ENCODE measurements around the gene PRKG1.
A peak's percentile ranks its signal among the peaks of the same experiment; 100 is the strongest.

Gene PRKG1

DNA sequence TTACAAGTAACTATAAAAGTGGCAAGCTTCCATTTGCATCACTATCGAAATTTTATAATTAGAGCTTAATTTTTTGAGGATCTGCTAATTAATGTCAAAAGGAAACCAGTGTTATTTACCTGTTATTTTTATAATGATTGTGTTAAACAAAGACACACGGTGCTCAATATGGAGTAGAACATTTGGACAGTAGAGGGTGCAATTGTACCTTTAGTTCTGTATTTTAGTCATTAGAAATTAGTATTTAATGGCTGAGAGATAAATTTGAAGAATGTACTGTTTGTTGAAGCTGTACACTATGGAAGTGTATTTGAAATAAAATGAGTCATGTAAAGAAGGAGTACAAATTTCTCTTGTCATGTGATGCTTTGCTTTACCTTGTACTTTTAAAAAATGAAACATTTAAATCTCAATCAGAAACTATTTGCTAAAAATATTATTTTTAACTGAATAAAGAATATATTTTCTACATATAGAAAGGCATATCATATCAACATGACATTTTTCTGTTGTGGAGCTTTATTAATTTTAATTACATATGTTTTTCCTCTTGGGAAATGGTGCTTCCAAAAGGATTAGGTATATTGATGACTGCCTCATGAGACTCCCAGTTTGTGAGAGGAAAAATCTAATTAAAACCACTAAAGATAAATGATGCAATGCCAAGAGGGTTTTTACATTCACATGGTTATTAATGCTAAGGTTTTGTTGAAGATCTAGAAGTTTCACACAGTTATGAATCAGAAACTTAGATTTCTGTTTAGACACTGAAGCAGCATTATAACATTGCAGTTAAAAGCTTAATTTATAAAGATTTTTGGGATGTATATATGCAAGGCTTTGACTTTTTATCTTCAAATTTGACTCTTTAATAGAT is 10.4 kb upstream of the PRKG1 start:
- peak; percentile 63 for DNase-seq (ENCODE audit: low read depth)
- H3K4me3 ChIP-seq (ENCODE audit: low read length), result no peak overlapping the region
- peak; percentile 69 for TF ChIP-seq CTCF (conservative IDR thresholded peaks at IDR 0.05; ENCODE audit: low read length)

DNA sequence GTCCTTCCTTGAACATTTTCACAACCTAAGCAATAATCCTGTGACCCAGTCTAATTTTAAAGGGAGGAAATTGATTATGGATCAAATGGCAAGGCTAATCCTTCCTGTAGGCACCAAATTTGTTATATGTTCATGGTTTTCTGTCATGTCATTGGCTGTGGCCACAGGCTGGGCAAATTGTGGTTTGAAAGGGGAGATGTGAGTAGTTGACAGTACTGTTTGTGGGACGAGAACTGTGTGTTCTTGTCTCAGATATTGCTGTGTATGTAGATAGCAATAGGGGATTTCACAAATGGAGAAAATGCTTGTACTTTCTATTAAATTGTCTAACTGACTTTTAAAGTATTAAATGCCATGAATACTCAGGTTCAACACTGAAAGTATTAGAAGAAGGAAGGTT is 8.1 kb upstream of the PRKG1 start:
- no peak for DNase-seq (ENCODE audit: low read depth)
- H3K4me3 ChIP-seq (ENCODE audit: low read length), result no peak overlapping the region
- TF ChIP-seq CTCF (conservative IDR thresholded peaks at IDR 0.05; ENCODE audit: low read length), result no peak

DNA sequence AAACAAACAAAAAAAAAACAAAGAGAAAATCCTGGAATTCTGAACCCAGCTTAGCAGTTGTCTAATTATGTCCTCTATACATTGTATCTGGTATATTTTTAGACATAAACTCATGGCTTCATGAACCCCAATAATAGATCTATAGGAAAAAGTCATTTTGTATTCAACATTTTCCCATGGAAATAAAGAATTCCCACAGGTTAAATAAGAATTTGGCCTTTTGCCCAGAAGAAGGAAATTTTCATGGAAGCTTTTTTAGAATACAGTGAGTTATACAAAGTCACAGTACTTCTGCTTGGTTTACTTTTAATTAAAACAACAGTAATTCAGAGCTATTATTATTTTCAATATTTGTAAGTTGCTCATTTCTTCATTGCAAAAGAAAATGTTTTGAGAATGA is 2.1 kb upstream of the PRKG1 start:
- no peak for DNase-seq (ENCODE audit: low read depth)
- no peak overlapping the region for H3K4me3 ChIP-seq (ENCODE audit: low read length)
- TF ChIP-seq CTCF (conservative IDR thresholded peaks at IDR 0.05; ENCODE audit: low read length), result no peak

DNA sequence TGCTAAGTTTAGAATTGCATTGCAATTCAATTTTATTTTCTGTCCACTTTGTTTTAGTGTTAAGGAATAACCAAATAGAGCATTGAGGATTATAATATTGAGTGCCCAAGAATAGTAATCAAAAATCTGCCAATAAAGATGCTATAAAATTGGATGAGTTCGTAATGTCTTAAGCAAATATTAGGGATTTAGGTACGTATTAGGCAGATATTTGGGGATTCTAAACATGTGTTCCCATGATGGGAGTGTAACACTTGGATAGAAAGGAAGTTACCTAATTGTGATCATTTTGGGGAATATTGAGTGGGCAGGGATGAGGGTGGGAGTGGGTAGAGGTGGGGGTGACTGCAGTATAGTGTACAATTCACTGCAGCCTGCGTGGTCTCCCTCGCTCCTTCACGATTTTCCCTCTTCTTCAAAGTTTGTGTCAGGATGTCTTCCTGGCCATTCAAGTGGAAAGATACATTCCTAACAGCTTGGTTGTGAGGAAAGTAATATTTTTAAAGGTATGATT is 1.3 kb upstream of the PRKG1 start:
- no peak for DNase-seq (ENCODE audit: low read depth)
- peak overlapping the region; percentile 81 for H3K4me3 ChIP-seq (ENCODE audit: low read length)

DNA sequence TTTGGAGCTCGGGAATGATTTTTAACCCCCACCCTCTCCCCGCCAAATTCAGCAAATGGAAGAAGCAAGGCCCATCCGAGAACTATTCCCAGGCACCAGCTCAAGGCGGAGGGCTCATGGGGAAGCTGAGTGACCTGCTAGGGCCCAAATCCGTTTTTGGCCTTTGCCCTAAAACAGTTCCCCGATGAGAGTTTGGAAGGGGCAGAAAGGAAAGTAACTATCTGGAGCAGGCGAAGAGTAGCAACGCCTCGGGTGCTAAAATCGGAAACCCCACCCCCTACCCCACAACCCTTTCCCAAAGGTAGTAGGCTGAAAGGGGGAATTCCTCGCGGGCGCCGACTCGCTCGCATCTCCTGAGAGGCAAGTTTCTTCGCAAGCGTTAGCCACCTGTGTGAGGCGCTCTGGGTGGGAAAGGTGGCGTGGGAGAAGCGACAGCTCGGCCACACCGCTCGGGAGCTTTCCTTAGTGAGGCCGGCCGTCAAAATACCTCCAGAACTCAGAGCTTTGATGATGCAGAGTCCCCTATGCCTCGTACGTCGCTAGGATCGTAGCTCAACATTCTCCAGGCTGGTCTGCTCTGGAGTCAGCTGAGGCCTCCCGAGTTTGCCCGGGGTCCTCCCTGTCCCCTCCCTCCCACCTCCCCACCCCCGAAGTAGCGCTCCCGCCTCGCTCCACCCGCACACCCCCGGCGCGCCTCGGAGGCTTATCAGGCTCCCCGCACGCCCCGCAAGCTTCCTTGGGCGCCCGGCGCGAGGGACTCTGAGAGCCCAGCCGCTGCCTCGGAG is 642 bp upstream of the PRKG1 start:
- 0 out of 2 replicates have a peak, but pooled peaks have one; percentile 3 for TF ChIP-seq CTCF (conservative IDR thresholded peaks at IDR 0.05; ENCODE audit: low read length)
- peak overlapping the region; percentile 81 for H3K4me3 ChIP-seq (ENCODE audit: low read length)
- peak; percentile 31 for DNase-seq (ENCODE audit: low read depth)

More for the DNA sequence above, 1.3 kb upstream of the PRKG1 start:
- no peak for TF ChIP-seq CTCF (conservative IDR thresholded peaks at IDR 0.05; ENCODE audit: low read length)

GRCh38 chr10:51075043-51075872 is 971 bp downstream of the PRKG1 start:
- no peak for TF ChIP-seq CTCF (conservative IDR thresholded peaks at IDR 0.05; ENCODE audit: low read length)
- no peak for DNase-seq (ENCODE audit: low read depth)
- H3K4me3 ChIP-seq (ENCODE audit: low read length), result peak overlapping the region; percentile 81

All from AG10803 (cell line).